GM18519 (cell line): ENCODE data around the gene C3orf52.

Source experiments
- ATAC-seq: cut with Tn5 transposase; IDR thresholded peaks from one replicate; pipeline ENCODE4 v1.9.1; 2021; ENCODE audit warnings: mild to moderate bottlenecking, moderate library complexity; ENCODE audit not compliant: unreplicated experiment, low FRiP score

C3orf52 gene

GRCh38 chr3:112084980-112085705, 1.0 kb upstream of the C3orf52 start:
- no peak for ATAC-seq

GRCh38 chr3:112085735-112086075, 484 bp upstream of the C3orf52 start:
- ATAC-seq: no peak

GRCh38 chr3:112086875-112087524, 811 bp downstream of the C3orf52 start:
- ATAC-seq: no peak

GRCh38 chr3:112087746-112088145, 1.6 kb downstream of the C3orf52 start:
- ATAC-seq: no peak

DNA sequence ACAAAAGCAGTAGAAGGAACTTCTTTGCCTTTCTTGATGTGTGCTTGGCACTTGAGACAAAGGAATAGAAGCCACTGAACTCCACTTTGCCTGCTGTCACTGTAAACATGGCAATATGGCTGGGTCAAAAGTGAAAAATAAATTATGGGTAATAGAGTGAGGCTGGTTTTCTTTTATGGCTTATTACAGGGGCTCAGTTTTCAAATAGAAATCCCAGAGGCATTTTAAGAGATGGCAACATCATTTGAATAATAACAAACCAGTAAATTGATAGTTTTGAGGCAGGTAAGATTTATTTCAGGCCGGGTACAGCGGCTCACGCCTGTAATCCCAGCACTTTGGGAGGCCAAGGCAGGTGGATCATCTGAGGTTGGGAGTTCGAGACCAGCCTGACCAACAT, 2.8 kb downstream of the C3orf52 start:
- no peak for ATAC-seq

GRCh38 chr3:112089956-112090886, 4.0 kb downstream of the C3orf52 start:
- no peak for ATAC-seq

DNA sequence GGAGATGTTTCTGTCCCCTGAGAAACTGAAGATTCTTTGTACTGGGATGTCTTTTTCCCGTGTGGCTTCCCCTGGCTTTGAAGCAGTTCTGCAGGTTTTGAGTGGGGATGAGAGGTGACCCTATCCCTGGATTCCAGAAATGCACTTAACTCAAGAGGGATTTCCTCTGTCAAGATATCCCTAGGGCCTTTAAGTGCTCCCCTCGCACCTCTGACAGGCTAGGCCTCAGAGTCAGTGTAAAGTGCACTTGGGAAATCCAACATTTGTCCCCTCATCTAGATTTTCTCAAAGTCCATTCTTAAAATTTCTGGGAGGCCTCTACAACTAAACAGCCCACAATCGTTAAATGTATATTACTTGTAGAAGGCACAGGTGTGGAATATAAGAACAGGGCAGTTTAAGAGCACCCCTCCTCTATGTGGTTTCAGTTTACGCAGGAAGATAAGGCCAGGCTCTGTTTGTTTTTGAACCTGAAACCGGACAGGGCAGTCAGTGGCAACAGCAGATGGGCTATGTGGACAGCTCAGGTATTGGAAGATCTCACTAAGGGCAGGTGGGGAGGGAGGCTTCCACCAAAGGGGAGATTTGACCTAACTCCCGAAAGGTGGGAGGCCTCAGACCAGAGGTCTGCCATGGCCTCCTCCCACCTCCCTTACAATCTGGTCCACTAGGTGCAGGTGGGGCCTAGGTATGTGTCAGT, 4.8 kb downstream of the C3orf52 start:
- ATAC-seq: no peak

DNA sequence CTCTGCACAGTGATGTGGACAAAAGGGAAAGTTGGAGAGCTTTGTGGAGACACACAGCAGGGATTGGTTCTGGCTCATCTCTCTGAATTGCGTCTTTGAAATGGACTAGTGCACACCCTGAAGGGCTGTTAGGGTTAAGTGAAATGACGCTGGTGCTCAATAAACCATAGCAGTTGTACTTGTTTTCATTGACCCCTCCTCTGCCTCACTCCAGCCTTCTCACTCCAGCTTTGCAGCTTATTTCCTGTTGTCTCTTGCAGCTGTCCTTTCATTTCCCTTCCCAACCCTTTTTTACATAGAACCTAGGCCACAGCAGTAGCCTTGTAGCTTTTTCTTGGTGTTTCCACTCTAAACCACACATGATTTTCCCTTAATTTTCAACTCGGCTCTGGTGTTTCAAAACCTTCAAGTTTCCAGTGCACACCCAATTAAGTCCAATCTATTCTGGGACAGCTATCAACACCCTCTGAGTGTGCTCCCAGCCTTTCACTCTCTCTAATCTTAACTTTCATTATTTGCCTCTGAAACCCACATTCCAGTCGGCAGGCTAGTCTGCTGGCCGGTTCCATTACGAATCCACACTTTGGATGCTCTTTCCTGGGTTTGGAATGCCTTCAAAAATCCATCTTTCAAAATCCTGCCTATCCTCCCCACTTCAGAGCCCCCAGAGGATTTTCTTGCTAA, 6.4 kb downstream of the C3orf52 start:
- ATAC-seq: no peak

DNA sequence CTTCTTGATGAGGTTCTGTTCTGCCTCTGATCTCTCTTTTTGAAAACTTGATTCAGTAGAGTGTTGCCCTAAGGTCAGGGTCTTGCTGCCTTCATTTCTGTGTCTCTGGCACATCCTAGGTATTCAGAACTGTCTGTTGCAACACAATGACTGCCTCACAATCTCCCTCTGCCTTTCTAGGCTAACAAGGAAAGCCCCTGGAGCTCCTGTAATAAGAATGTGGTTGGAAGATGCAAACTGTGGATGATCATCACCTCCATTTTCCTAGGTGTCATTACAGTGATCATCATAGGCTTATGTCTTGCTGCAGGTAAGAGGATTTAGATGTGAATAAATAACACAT, 7.0 kb downstream of the C3orf52 start:
- no peak for ATAC-seq

GRCh38 chr3:112095731-112096130, 9.5 kb downstream of the C3orf52 start:
- no peak for ATAC-seq

GRCh38 chr3:112096176-112096575, 10.0 kb downstream of the C3orf52 start:
- ATAC-seq: no peak

DNA sequence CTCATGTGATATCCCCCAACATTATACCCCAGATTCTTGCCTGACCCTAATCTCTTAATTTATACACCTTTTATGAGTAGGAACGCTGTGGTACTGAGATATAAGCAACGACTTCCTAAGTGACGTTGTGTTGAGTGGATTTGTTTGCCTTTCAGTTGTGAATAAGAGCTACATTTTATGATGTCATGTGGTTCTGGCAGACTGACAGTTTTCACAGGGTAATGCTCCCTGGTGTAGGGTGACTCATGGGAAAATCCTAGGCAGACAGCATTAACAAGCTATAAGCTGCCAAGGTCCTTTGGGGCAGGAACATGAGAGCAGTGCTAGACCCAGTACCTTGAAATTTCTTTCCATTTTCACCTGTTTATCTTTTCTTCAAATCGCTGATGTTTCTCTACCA, 11.2 kb downstream of the C3orf52 start:
- no peak for ATAC-seq

- no peak for ATAC-seq
Measured at GRCh38 chr3:112101916-112102315, 15.7 kb downstream of the C3orf52 start.

GRCh38 chr3:112104774-112105173, 18.6 kb downstream of the C3orf52 start:
- ATAC-seq: no peak

- no peak for ATAC-seq
Measured at GRCh38 chr3:112109322-112109721, 23.1 kb downstream of the C3orf52 start.

GRCh38 chr3:112111785-112112402, 25.7 kb downstream of the C3orf52 start:
- ATAC-seq: peak; percentile 41

- no peak for ATAC-seq
Measured at GRCh38 chr3:112114576-112115160, 28.5 kb downstream of the C3orf52 start.

GRCh38 chr3:112115161-112115739, 29.1 kb downstream of the C3orf52 start:
- ATAC-seq: peak; percentile 33

- ATAC-seq: no peak
Measured at GRCh38 chr3:112115806-112116383, 29.7 kb downstream of the C3orf52 start.
